GM19238 (cell line): ENCODE data around the gene MYOCD.

Source experiments
- DNase-seq: peaks from one replicate; pipeline ENCODE4 v3.0.0; 2011; ENCODE audit warnings: low spot score; ENCODE audit not compliant: insufficient read length

Gene MYOCD

GRCh38 chr17:12712415-12712814 is 46.7 kb downstream of the MYOCD start:
- no peak for DNase-seq

- DNase-seq, result no peak
Measured at GRCh38 chr17:12712941-12713340, 47.3 kb downstream of the MYOCD start.

GRCh38 chr17:12719948-12720347 is 54.3 kb downstream of the MYOCD start:
- DNase-seq, result no peak

GRCh38 chr17:12721581-12721980 is 55.9 kb downstream of the MYOCD start:
- DNase-seq, result no peak

GRCh38 chr17:12722282-12722681 is 56.6 kb downstream of the MYOCD start:
- no peak for DNase-seq

- DNase-seq, result no peak
Measured at GRCh38 chr17:12726131-12726530, 60.4 kb downstream of the MYOCD start.

GRCh38 chr17:12727076-12727760 is 61.5 kb downstream of the MYOCD start:
- DNase-seq, result no peak

GRCh38 chr17:12727881-12728280 is 62.2 kb downstream of the MYOCD start:
- DNase-seq, result no peak

GRCh38 chr17:12729086-12729485 is 63.4 kb downstream of the MYOCD start:
- DNase-seq, result no peak

- DNase-seq, result no peak
Measured at GRCh38 chr17:12730421-12730820, 64.7 kb downstream of the MYOCD start.

GRCh38 chr17:12730931-12731521 is 65.3 kb downstream of the MYOCD start:
- no peak for DNase-seq

GRCh38 chr17:12731839-12732238 is 66.1 kb downstream of the MYOCD start:
- no peak for DNase-seq

- no peak for DNase-seq
Measured at GRCh38 chr17:12732366-12732765, 66.7 kb downstream of the MYOCD start.

- DNase-seq, result no peak
Measured at GRCh38 chr17:12734926-12735325, 69.2 kb downstream of the MYOCD start.

- no peak for DNase-seq
Measured at GRCh38 chr17:12735517-12735916, 69.8 kb downstream of the MYOCD start.

GRCh38 chr17:12736526-12736925 is 70.8 kb downstream of the MYOCD start:
- DNase-seq, result no peak

- DNase-seq, result no peak
Measured at GRCh38 chr17:12737740-12738469, 72.2 kb downstream of the MYOCD start.

GRCh38 chr17:12738624-12739023 is 72.9 kb downstream of the MYOCD start:
- DNase-seq, result no peak

GRCh38 chr17:12739500-12739899 is 73.8 kb downstream of the MYOCD start:
- no peak for DNase-seq

- DNase-seq, result no peak
Measured at GRCh38 chr17:12743046-12743445, 77.4 kb downstream of the MYOCD start.

GRCh38 chr17:12744298-12744697 is 78.6 kb downstream of the MYOCD start:
- DNase-seq, result no peak

GRCh38 chr17:12744786-12745185 is 79.1 kb downstream of the MYOCD start:
- DNase-seq, result no peak

- DNase-seq, result no peak
Measured at GRCh38 chr17:12745486-12745885, 79.8 kb downstream of the MYOCD start.
